ENCODE measurements around the gene CRB3.

The CRB3 gene

GRCh38 chr19:6433663-6434062 is 30.4 kb upstream of the CRB3 start, which contains the start of gene SLC25A41:
Gene SLC25A41, minus strand, starts transcription at chr19:6433763. Its CDS starts 70 bp downstream, at chr19:6433693.
- DNase-seq, result no peak

DNA sequence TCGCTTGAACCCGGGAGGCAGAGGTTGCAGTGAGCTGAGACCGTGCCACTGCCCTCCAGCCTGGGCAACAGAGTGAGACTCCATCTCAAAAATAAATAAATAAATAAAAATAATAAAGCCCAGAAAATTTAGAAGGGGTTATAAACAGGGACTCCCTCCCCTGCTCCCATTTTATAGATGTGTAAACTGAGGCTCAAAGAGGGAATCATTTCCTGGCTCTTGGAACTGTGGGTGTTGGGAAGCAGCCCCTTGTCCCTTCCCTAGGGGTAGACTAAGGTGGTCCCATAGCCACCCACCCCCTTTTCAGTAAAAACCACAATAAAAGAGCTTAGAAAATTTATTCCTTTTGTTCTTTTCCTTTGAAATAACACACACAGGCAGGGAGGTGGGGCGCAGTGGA is 24.3 kb upstream of the CRB3 start:
- DNase-seq, result no peak

- no peak for DNase-seq
Observed at GRCh38 chr19:6440905-6441304, 23.2 kb upstream of the CRB3 start.

DNA sequence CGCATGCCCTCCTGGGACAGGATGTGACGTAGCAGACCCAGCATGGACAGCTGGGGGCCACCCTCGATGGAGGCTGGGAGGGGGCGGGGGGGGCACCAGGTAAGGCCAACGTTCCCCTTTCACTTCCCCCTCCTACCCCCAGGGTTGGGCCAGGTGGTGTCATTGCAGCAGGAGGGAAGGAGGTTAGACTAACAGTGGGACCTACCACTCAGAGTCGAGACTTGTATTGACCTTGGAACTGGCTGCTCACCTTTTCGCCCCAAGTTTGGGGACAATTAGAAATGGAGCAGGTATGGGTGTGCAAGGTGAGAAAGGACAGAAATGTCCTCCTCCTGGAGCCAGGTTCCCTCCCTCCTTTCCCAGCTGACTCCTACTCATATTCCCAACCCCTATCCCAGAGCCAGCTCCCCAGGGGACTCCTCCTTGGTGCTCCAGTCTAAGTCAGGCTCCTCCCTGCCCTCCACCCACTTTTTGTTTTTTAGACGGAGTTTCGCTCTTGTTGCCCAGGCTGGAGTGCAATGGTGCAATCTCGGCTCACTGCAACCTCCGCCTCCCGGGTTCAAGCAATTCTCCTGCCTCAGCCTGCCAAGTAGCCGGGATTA is 21.9 kb upstream of the CRB3 start:
- DNase-seq, result no peak

GRCh38 chr19:6443986-6444385 is 20.1 kb upstream of the CRB3 start:
- DNase-seq, result no peak

- no peak for DNase-seq
Observed at GRCh38 chr19:6446452-6446851, 17.6 kb upstream of the CRB3 start.

DNA sequence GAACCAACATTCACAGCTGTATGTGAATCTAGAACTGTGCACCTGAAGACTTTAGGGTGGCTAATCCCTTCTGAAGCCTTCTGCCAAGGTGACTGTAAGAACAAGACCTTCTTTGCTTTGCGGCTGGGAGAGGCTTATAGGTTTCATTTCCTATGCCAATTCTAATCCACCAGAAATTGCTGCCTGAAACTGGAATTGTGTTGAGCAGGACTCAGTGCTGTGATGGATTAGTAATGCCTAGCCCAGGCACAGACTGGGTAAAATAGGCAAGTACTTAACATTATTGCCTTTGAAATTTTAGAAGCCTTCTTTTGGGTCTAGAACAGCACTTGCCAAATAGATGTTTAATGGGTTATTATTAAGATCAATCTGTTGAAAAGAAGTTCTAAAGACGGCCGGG is 16.0 kb upstream of the CRB3 start:
- no peak for DNase-seq

- DNase-seq, result no peak
Observed at GRCh38 chr19:6450166-6450565, 13.9 kb upstream of the CRB3 start.

DNA sequence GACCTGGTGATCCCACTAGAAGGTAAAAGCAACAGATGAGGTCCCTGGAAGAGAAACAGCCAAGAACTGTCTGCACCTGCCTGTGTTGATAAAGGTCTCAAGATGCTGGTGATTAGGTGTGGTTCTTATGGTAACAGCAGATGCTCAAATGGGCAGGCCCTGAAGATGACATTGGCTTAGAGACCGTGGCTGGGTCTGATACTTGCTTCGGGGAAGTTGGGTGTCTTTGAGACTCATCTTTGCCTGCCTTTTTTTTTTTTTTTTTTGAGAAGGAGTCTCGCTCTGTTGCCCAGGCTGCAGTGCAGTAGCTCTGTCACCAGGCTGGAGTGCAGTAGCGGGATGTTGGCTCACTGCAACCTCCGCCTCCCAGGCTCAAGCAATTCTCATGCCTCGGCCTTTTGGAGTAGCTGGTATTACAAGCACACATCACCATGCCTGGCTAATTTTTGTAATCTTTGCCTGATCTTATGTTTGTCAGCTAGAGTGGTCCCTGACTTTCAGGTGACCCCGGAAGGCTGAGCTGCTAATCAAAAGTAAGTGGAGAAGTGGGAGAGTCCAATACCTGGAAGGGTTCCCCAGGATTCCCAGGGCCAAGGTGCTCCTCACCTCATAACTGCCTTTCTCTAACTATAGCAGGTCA is 12.4 kb upstream of the CRB3 start:
- DNase-seq, result no peak

DNA sequence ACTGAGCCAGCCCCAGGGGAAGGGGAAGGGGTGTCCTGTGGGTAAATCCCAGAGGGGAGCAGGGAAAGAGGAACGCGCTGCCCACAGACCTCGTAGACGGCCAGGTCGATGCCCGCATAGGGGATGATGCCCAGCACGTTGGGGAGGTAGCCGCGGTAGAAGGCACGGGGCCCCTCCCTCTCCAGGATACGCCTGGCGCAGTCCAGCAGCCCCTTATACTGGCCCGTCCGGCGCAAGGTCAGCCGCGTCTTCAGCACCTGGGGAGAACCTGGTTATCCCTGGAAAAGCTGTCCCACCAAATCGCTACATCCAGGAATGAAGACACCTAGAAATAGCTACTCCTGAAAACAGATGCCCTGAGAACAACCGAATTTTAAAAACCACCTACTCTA is 11.9 kb upstream of the CRB3 start:
- no peak for DNase-seq

GRCh38 chr19:6452899-6453298 is 11.2 kb upstream of the CRB3 start:
- DNase-seq, result no peak

DNA sequence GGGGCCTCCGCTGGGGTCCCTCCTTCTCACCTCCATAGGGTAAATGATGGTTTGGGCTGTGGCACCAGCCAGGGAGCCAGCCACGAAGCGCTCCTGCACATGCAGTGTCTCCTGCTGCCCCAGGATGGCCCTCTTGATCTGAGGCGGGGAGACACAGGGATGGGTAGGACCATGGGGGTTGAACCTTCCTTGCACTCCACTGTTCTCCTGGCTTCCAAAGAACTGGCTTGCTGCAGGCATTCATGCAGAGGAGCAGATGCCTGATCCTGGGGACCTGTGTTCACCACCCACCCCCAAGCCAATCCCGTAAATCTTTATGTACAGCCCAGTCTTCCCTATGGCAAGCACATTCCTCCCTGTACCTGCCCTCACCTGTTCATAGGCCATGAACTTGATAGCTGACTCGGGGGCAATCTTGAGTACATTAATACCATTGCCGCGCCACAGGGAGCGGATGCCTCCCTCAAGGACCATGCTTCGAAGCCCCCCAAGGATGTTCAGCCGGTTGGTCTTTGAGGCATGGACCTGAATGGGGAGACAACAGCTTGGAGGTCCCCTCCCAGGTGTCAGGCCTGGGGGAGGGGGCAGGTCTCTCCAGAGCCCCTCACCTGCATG is 10.0 kb upstream of the CRB3 start:
- no peak for DNase-seq

GRCh38 chr19:6455924-6456323 is 8.1 kb upstream of the CRB3 start:
- no peak for DNase-seq

- DNase-seq, result no peak
Observed at GRCh38 chr19:6457958-6458694, 5.9 kb upstream of the CRB3 start.

- peak; percentile 6 for DNase-seq
Observed at GRCh38 chr19:6458695-6459261, 5.3 kb upstream of the CRB3 start.

DNA sequence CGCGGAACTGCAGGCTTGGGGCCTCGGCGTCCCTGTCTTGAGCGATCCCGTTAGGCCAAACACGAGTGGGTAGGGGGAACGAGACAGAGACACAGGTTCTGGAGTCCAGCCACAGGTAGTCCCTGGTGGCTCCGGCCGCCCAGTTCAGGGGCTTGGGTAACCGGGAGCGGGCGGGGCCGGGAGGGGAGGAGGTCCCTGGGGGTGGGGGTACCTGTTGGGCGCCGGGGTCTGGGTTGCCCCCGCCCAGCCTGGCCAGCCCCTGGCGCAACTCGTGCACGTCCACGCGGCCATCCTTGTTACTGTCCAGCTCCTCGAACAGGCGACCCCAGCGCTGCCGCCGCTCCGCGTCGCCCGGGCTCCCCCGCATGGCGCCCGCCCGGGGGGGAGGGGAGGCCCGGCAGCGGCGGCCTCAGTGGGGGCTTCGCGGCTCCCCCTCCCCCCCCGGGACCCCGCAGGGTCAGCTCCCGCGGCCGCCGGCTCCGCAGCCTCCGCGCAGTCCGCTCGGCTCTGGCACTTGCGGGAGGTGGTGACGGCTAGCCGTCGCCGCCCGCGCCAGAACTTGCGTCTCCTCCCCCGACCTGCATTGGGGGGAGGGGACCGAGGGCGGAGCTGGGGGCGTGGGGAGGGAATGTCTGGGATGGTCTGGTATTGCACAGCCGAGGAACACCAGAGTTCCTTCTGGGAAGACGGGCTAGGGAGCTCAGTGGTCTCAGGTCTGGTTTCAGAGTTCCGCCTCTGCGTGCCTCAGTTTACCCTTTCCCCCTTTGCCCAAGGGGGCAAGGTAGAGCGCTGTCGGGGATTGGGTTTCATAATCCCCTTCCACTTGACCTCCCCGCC is 4.6 kb upstream of the CRB3 start, which contains the start of gene SLC25A23:
TSS of gene SLC25A23 (minus strand) at position 531 of the 837 bp plus-strand sequence. CDS start at position 367, 164 bp downstream.
- DNase-seq, result peak; percentile 15

- peak; percentile 98 for DNase-seq
Observed at GRCh38 chr19:6460099-6460884, 3.8 kb upstream of the CRB3 start.

GRCh38 chr19:6465006-6465405 is 935 bp downstream of the CRB3 start:
- DNase-seq, result no peak

GRCh38 chr19:6465663-6466062 is 1.6 kb downstream of the CRB3 start:
- no peak for DNase-seq

DNA sequence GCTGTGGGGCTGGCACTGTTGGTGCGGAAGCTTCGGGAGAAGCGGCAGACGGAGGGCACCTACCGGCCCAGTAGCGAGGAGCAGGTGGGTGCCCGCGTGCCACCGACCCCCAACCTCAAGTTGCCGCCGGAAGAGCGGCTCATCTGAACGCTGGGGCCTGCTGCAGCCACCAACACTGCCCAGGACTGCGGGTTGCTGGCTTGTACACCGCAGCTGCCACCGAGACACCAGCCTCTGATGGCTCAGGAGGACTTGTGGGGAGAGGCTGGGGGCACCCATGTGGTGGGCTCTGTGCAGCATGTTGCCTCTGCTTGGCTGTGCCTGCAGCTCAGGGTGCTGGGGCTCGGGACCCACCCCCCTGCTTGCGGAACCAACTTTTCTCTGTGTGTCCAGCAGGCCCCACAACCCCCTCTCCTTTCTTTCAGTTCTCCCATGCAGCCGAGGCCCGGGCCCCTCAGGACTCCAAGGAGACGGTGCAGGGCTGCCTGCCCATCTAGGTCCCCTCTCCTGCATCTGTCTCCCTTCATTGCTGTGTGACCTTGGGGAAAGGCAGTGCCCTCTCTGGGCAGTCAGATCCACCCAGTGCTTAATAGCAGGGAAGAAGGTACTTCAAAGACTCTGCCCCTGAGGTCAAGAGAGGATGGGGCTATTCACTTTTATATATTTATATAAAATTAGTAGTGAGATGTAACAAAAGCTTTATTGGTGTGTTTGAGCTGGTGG is 2.6 kb downstream of the CRB3 start:
- no peak for DNase-seq

DNA sequence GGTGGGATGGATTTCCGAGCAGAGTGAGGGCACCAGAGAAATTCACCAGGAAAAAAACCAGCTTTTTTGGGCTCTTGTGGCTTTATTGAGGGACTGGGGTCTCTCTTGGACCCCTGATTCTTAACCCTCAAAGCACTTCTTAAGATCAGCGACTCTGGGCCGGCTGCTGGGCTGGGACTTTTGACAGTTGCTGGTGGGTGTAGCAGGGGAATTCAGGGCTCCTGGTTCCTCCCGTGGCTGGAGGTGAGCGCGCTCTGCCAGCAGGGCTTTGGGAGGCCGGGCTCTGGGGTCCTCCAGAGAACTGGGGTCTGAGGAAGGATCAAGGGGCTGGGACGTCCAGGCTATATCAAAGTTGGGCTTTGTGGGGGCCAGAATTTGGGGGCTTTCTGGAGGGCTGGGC is 3.3 kb downstream of the CRB3 start:
- no peak for DNase-seq

Measured in kidney glomerular epithelial cell (primary cell).